ENCODE measurements around the gene GIPR.
"Not testable (repeated sequence)": the region's sequence is repeated elsewhere in the genome, so short reads cannot be mapped to it uniquely, and the experiment has no call there.

The GIPR gene, protein sequence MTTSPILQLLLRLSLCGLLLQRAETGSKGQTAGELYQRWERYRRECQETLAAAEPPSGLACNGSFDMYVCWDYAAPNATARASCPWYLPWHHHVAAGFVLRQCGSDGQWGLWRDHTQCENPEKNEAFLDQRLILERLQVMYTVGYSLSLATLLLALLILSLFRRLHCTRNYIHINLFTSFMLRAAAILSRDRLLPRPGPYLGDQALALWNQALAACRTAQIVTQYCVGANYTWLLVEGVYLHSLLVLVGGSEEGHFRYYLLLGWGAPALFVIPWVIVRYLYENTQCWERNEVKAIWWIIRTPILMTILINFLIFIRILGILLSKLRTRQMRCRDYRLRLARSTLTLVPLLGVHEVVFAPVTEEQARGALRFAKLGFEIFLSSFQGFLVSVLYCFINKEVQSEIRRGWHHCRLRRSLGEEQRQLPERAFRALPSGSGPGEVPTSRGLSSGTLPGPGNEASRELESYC

DNA sequence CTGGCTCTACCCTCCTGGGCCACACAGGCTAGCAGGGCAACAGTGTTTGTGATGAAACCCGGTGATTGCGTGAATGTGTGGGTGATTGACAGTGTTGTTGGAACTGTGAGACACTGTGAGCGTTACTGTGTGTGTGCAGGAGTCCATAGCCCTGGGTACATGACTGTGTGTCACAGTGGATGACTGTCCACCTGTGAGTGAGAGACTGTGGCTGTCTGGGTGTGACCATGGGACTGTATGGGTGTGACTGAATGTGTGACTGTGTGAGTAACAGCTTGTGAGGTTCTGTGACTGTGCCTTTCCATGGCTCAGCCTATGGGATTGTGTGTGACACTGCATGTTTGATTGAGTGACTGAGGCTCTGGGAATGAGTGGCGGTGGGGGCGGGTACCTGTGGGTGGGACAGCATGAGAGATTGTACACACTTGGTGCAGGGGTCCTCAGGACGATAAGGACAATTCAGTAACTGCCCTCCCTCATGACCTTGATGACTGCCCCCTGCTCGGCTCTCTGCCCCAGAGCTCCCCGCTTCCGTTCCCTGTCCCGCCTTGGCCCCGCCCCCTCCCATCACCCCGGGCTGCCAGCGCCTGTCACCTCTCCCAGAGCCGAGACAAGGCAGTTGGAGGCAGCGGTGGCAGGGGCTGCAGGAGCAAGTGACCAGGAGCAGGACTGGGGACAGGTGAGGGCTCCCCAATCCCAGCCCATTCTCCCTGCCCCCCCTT is at the start of gene GIPR:
Gene GIPR (plus strand): TSS at position 602 of the 722 bp plus-strand sequence. CDS start 1,300 bp downstream, outside the sequence.
- peak; percentile 85 for DNase-seq

DNA sequence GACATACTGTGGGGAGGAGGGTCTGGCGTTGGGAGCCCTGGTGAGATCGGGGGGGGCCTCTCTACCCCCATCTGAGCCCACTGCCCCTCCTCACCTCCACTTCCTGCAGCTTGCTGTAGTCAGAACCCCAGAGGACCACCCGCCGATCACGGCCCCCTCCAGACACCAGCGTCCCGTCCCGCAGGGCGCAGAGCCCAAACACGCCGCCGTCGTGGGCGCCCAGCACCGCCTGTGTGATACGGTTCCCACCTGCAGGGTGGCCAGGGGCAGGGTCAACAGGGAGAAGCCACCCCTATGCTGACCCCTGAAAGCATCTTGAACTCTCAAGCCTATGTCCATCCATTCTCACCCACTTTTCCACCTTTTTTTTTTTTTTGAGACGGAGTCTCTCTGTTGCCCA is 46.6 kb upstream of the GIPR start:
- no peak for DNase-seq

DNA sequence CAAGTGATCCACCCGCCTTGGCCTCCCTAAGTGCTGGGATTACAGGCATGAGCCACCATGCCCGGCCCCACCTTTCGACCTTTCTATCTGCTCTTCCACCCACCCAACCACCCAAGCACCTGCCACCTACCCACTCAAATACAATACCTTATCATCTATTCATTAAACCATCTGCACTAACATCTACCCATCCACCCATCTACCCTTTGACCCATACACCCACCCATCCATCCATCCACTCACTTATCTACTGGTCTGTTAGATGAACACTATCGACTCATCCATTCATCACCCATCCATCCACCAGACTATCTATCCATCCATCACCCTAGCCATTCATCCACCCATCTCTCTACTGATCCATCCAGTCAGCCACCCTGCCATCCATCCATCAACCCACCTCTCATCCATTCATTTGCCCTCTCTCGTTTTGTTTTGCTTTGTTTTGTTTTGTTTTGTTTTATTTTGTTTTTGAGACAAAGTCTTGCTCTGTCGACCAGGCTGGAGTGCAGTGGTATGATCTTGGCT is 46.0 kb upstream of the GIPR start:
- no peak for DNase-seq

DNA sequence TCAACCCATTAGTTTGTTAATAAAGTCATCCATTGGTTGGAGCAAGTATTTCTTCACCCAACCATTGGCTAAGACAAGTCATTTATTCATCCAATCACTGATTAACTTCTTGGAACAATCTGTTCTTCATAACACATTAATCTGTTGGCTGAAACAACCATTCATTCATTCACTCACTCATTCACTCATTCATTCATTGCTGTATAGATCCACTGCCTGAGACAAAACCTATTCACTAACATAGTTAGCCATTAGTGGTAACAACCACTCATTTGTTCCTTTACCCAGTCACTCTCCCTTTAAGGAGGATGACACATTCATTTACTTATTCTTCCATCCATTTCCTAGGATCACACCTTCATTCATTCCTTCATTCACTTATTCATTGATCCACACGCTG is 44.0 kb upstream of the GIPR start:
- no peak for DNase-seq

DNA sequence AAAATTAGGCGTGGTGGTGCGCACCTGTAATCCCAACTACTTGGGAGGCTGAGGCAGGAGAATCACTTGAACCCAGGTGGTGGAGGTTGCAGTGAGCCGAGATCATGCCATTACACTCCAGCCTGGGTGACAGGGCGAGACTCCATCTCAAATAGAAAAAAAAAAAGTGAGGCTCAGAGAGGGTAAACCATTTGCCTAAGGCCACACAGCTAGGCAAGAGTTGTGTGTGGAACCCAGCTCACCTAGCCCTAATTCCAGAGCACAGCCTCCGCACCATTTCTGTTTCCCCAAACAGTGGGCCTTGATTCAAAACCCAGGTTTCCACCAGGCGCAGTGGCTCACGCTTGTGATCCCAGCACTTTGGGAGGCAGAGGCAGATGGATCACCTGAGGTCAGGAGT is 39.8 kb upstream of the GIPR start:
- DNase-seq: not testable (repeated sequence)

DNA sequence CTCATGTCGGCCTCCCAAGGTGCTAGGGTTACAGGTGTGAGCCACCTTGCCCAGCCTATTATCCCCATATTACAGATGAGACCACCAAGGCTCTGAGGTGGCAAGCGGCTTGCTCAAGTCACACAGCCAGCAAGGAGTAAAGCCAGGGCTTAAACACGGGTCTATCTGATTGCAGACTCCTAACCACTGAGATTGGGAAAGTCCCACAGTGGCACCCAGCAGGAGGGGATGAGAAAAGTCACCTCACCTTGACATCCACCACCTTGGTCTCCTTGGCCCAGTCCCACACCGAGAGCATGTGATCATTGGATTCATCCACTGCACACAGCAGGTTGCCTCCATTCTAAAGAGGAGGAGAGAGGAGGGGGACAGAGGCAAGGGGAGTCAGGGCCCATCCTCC is 38.3 kb upstream of the GIPR start:
- no peak for DNase-seq

DNA sequence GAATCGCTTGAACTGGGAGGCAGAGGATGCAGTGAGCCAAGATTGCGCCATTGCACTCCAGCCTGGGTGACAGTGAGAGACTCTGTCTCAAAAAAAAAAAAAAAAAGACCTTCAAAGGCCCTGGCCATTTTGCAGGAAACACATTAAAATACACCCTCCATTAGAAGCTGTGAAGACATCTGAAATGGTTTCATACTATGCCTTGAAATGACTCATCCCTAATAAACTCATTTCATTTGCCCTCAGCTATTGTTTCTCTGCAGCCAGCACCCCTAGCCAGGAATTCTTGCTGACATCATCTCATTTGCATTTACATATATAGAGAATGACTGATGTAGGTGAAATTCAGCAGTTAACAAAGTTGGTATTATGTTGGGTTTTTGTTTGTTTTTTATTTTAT is 37.6 kb upstream of the GIPR start:
- DNase-seq: peak; percentile 67

DNA sequence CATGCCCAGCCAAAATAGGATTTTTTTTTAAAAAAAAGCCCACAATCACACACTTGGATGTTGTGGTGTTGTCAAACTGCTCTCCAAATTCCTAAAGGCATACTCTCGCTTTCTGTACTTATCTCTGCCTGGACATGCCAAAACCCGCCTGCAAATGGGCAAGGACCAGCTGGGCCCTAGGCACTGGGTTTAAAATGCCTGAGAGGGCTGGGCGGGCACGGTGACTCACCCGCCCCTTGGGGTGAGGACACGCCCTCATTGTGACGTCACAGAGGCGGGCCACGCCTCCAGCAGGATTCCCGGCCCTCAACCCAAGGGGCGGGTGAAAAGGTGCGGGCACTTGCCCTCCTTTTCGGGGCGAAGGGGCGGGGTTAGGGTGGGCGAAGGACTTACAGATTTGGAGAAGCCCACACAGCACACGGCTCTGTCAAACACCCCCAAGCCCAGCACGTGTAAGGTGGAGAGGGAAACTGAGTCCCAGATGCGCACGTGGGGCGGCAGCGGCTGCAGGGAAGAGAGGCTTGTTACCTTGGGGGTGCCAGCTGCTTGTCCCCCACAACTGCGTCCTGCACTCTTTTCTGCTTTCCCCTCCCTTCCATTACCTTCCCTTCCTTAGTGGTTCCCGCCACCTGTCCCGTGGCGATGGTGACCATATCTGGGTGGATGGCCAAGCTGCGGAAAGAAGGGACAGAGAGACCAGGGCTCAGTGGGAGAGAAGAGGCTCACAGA is 35.4 kb upstream of the GIPR start:
- DNase-seq: peak; percentile 95

DNA sequence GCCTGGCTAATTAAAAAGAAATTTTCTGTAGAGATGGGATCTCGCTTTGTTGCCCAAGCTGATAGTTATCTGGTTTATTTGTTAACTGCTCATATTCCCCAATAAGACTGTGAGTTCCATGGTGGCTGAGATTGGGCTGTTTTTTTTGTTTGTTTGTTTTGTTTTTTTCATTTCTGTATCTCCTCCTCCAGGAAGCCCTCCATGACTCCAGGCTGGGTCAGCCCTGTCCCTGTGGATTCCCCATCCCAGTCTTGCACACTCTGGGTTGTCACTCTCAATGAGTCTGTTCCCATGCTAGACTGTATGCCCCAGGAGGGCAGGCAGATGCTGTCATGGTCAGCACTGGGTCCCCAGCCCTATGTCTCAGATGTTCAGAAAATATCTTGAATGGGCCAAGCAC is 31.7 kb upstream of the GIPR start:
- DNase-seq: no peak

DNA sequence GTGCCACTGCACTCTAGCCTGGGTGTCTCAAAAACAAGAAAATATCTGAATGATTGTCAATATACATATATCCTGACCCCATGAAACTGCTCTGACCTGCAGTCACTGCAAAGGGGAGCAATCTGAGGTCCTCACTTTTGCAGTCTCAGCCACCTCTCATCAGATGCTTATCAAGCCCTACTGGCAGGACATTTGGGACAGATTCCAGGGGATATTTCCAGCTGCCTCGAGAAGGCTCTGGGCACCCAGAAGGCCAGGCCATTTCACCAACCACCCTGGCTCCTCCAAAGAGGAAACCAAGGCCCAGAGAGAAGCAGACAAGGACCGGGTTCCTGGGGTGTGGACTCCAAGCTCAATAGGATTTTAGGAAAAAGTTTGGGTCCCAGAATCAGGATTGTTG is 31.1 kb upstream of the GIPR start:
- DNase-seq: no peak

DNA sequence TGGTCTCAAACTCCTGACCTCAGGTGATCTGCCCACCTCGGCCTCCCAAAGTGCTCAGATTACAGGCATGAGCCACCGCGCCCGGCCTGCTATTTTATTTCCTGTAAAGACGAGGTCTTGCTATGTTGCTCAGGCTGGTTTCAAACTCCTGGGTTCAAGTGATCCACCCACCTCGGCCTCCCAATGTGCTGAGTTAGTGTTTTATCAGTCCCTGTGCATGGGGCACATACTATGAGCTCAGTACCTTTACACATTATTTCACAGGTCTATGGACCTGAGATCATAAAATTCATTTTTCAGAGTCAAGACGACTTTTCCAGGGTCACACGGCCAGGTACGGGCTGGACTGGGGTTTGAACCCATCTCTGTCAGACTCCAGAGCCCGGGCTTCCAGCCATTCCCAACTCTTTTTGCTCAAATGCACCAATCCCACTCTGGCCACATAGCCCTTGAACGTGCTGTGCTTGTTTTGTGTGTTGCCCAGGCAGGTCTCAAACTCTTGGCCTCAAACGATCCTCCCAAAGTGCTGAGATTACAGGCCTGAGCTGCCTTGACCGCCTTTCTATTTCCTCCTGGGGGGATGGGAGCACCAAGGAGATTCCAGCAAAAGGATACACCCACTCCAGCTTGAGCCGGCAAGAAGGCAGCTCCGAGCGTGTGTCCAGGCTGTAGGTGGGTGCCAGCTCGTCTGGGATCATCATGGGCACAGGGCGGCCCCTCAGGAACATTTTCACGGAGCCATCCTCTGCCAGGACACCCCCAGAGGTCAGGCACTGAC is 29.9 kb upstream of the GIPR start:
- peak; percentile 84 for DNase-seq

DNA sequence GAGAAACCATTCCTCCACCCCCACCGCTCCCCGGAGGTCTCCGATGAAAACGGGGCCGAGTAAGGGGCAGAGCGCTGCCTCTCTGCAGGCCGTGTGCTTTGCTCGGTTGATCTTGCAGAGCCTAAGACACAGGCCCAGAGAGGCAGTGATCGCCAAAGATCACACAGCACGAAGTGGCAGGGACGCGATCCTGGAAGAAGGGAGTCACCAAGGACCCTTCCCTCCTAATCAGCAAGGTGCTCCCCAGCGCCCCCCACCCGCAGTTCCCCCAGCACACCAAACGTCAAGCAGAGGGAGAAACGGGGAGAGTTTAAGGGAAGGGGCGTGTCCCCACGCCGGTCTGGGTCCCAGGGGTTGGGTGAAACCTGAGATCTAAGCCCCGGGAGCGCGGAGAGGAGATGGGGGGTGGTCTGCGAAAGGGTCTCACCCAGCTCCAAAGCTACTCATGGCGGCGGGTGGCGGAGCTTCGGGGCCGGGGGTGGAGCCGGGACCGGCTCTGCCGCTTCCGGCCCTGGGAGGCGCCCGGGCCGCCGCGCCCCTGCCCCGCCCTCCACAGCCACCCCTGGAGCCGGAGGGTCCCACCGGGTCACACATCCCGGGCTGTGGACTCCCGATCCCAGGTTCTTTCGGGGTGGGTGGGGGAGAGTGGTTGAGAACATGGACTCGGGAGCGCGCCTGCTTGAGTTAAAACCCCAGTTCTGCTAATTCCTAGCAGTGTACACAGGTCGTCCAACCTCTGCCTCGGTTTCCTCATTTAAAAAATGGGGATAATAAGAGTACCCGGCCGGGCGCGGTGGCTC is 28.9 kb upstream of the GIPR start, which contains the start of gene EML2:
Gene EML2 (minus strand): TSS at position 468 of the 800 bp plus-strand sequence. CDS start 21 bp downstream, at position 447.
- peak; percentile 88 for DNase-seq

DNA sequence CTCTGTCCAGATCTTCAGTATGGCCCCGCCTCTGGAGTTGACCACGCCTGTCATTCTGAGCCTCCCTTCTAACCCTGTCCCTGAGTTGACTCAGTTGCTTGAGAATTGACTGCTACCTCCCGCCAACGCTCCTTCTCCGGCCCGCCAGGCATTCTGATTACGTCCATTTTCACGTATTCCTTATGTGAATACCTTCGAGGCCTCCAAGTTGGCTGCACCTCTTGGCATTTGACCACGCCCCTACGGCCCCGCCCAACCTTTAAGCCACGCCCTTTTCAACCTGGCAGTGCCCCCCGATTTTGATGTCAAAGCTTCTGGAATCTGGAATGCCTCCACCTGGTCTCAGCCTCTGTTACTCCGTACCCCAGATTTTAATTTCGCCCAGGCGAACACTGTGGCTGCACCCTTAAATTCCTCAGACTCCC is 27.2 kb upstream of the GIPR start:
- peak; percentile 75 for DNase-seq

DNA sequence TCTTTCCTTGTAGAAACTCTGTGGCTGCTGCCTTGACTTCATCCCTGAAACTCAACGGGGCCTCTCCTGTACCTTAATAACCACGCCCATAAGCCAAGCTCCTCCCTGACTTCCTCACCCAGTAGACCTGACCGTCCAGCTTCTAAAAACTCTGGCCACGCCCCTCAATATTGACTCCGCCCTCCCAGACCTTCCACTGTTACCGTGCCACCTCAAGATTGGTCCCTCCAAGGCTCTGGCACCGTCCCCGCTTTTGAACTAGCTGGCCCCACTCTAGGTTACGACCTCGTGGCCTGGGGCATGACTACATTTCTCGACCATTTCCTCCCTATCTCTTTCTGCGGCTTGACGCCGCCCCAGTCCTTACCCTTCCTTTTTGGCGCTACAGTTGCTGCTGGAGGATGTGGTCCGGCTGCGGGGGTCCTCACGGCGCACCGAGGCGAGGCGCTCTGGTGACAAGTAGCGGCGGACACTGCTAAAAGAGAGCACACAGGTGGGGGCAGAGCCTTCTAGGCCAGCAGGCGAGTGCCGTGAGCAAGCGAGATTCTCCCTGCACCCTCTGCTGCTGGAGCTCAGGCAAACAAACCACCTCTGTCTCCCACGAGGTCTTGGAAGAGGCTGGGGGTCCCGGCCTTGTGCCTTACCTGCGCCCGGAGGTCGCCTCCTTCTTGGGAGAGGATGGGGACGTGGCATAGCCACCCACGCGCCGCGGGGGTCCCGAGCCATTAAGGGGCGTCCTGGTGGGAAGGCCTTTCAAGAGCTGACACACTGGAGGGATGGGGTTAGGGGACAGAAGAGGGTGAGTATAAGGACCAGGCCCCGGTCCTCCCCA is 26.5 kb upstream of the GIPR start:
- DNase-seq: peak; percentile 97

DNA sequence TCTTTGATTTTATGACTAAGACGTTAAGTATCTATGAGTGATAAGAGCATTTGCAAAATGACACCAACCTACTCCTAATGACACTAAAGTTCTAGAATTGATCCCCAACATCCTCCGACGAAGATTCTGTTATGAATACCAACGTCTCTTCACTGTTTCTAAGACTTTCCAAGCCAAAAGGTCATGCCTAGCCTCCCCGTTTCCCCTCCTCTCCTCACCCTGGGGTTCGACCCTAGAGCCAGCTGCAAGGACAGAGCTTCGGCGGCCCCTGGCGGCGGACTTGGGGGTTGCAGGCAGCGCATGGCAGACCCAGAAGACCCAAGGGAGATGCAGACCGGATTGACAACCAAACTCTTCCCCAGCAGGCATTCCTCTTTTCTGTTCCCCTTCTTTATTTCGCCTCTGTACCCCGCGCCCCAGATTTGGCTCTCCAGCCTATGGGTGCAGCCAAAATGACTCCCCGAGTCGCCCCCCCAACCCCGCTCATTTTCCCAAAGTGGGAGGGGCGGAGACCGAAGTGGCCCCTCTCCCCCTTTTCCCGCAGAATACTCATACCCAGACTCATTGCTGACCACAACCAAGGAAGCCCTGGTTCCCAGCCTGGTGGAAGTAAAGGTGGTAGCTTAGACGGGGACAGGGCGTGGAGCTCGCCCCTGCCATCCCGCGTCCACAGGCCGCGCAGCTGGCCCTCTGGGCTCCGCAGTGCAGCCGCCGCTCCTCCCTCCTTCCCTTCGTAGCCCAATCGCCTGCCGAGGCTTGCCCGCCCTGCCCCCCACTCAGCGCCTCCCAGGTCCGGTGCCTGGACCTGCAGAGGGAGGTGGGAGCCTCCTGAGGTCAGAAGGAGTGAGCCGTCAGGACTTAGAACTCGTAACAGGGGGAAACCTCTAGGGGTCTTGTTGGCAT is 24.7 kb upstream of the GIPR start:
- DNase-seq: peak; percentile 95

DNA sequence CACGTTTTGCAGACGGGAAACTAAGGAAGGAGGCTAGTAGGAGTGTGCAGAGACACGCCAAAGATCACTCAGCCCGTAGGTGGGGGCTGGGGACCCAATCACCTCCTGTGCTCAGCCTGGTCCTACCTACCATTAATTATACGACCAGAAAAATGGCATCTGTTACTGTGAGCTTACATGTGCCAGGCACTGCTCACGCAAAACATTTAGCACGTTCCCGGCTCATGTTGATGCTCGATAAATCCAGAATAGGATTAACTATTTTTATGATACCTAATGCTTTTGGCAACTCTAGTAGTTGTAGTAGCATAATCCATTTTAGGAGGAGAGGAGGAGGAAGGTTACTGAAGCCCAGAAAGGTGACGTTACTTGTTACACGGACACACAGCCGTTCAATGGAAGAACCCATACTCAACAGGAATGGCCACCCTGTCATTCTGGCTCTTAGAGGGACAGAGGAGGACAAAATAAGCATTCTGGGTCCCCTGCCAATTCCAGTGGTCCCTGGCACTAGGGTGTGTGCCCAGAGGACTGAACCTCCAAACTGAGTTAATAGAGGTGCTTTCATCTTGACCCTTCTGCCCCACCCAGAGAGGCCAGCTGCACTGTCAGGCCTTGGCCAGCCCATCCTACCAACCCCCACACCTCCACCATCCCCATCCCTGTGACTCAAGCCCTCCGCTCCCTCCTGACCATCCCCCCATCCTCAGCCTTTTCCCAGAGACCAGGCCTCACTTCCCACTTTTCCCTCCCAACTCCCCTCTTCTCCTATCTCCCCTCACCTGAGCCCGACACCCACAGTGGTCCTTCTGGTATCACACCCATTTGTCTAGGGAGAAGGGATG is 23.9 kb upstream of the GIPR start:
- DNase-seq: no peak

DNA sequence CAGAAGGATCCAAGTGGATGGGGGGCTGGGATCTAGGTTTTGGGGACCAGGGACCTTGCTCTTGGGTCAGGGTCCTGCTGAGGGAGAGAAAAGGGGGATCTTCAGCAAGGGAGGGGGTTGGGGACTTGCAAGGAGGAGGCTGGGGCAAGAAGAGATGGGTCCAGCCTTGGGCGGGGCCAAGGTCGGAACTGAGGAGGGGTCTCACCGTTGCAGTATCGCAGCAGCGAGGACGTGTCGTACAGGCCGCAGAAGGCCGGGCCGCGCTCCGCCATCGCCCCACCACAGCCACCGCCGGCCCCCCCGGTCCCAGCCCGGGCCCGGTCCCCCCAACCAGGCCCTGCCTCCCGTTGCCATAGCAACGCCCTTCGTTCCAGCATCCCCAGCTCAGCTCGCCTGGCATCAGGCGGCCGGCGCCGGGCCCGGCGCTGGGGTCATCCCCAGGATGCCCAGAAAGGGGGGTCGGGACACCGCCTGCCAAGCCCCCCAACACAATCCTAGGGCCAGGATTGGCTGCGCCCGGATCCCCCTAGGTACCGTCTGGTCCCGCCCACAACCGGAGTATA is 22.9 kb upstream of the GIPR start:
- no peak for DNase-seq

All from islet precursor cell (in vitro differentiated cells).